HG02943 (cell line): ENCODE measurements around the gene KCNQ1.
A peak's percentile ranks its signal among the peaks of the same experiment; 100 is the strongest.

Source experiments
- ATAC-seq: cut with Tn5 transposase; IDR thresholded peaks from one replicate; pipeline ENCODE4 v1.9.1; 2021; ENCODE audit warnings: mild to moderate bottlenecking, low read depth, moderate library complexity; ENCODE audit not compliant: unreplicated experiment

KCNQ1 gene

GRCh38 chr11:2519862-2520735, 75.3 kb downstream of the KCNQ1 start:
- no peak for ATAC-seq

- ATAC-seq, result no peak
Measured at GRCh38 chr11:2520736-2521035, 75.9 kb downstream of the KCNQ1 start.

GRCh38 chr11:2521081-2521732, 76.4 kb downstream of the KCNQ1 start:
- ATAC-seq, result no peak

GRCh38 chr11:2521733-2522630, 77.2 kb downstream of the KCNQ1 start:
- ATAC-seq, result no peak

GRCh38 chr11:2522631-2523255, 77.9 kb downstream of the KCNQ1 start:
- no peak for ATAC-seq

GRCh38 chr11:2523821-2524391, 79.1 kb downstream of the KCNQ1 start:
- ATAC-seq, result no peak

- ATAC-seq, result no peak
Measured at GRCh38 chr11:2524446-2525165, 79.8 kb downstream of the KCNQ1 start.

GRCh38 chr11:2525166-2525861, 80.5 kb downstream of the KCNQ1 start:
- no peak for ATAC-seq

GRCh38 chr11:2525941-2526807, 81.4 kb downstream of the KCNQ1 start:
- no peak for ATAC-seq

- peak; percentile 63 for ATAC-seq
Measured at GRCh38 chr11:2526808-2527381, 82.1 kb downstream of the KCNQ1 start.

GRCh38 chr11:2527621-2528291, 82.9 kb downstream of the KCNQ1 start:
- no peak for ATAC-seq

- no peak for ATAC-seq
Measured at GRCh38 chr11:2528301-2529050, 83.7 kb downstream of the KCNQ1 start.

- ATAC-seq, result no peak
Measured at GRCh38 chr11:2529173-2529572, 84.4 kb downstream of the KCNQ1 start.

GRCh38 chr11:2529636-2530035, 84.8 kb downstream of the KCNQ1 start:
- no peak for ATAC-seq

GRCh38 chr11:2530131-2530854, 85.5 kb downstream of the KCNQ1 start:
- ATAC-seq, result no peak

GRCh38 chr11:2530855-2531200, 86.0 kb downstream of the KCNQ1 start:
- ATAC-seq, result no peak
